ENCODE measurements around the gene CDC26. TPM values are rescaled to one million over a fixed set of nuclear protein-coding genes. Genes with fewer than 3 reads are reported as not detected.

CDC26 gene
- total RNA-seq, 2 experiments from 2014 or later = 28.0 to 30.4 TPM

- Mint-ChIP-seq H3K27me3 (no peaks in the 10 kb centered on the region), H3K27ac (no peak overlapping the region), H3K9me3 (no peaks in the 10 kb centered on the region), H3K4me1 (ENCODE audit: low read depth) (no peaks in the 10 kb centered on the region), H3K4me3 (no peak overlapping the region), H3K36me3 (ENCODE audit: low read depth) (no peaks in the 10 kb centered on the region)
- intact Hi-C loops (cut with micrococcal nuclease) = no loop called here
- ATAC-seq = no peak
- ChIA-PET CTCF (interaction anchor here (0.9 to 1.1 kb wide), 3 partner anchors 10 to 84 kb away, joined by 3 to 5 read pairs (median 3); partner anchors contain the start of gene ALAD), POLR2A (no interaction called here)
- DNase-seq = no peak
- no peak for TF ChIP-seq CTCF (IDR thresholded peaks at IDR 0.05)
Measured at GRCh38 chr9:113317777-113318176, 42.4 kb upstream of the CDC26 start.

- ATAC-seq (no peak), DNase-seq (no peak)
- no peak for TF ChIP-seq CTCF (IDR thresholded peaks at IDR 0.05)
- H3K27ac Mint-ChIP-seq = no peak overlapping the region
- H3K9me3 Mint-ChIP-seq = no peaks in the 10 kb centered on the region
- no peaks in the 10 kb centered on the region for H3K4me1 Mint-ChIP-seq (ENCODE audit: low read depth)
- intact Hi-C loops (cut with micrococcal nuclease) = no loop called here
- POLR2A ChIA-PET = no interaction called here
- H3K36me3 Mint-ChIP-seq (ENCODE audit: low read depth) = no peaks in the 10 kb centered on the region
- H3K27me3 Mint-ChIP-seq = no peaks in the 10 kb centered on the region
- CTCF ChIA-PET = no interaction called here
- H3K4me3 Mint-ChIP-seq = no peak overlapping the region
Measured at GRCh38 chr9:113316030-113316429, 40.7 kb upstream of the CDC26 start.

- Mint-ChIP-seq H3K27me3 (no peaks in the 10 kb centered on the region), H3K4me1 (ENCODE audit: low read depth) (no peaks in the 10 kb centered on the region), H3K27ac (no peak overlapping the region), H3K4me3 (no peak overlapping the region), H3K36me3 (ENCODE audit: low read depth) (no peaks in the 10 kb centered on the region), H3K9me3 (no peaks in the 10 kb centered on the region)
- POLR2A ChIA-PET = interaction anchor here (0.6 kb wide), 1 partner anchor 627 kb away, joined by 3 read pairs; no protein-coding TSS in a partner anchor
- TF ChIP-seq CTCF (IDR thresholded peaks at IDR 0.05) = no peak
- intact Hi-C loops (cut with micrococcal nuclease) = no loop called here
- DNase-seq (no peak), ATAC-seq (no peak)
- CTCF ChIA-PET = no interaction called here
Measured at GRCh38 chr9:113315231-113315630, 39.9 kb upstream of the CDC26 start.

- intact Hi-C loops (cut with micrococcal nuclease) = no loop called here
- Mint-ChIP-seq H3K36me3 (ENCODE audit: low read depth) (no peaks in the 10 kb centered on the region), H3K9me3 (no peaks in the 10 kb centered on the region), H3K27me3 (no peaks in the 10 kb centered on the region), H3K4me1 (ENCODE audit: low read depth) (no peaks in the 10 kb centered on the region), H3K27ac (no peak overlapping the region), H3K4me3 (no peak overlapping the region)
- ATAC-seq (no peak), DNase-seq (no peak)
- TF ChIP-seq CTCF (IDR thresholded peaks at IDR 0.05) = no peak
- POLR2A ChIA-PET = interaction anchor here (1.0 kb wide), 1 partner anchor 34 kb away, joined by 3 read pairs; no protein-coding TSS in a partner anchor
- CTCF ChIA-PET = interaction anchor here (0.6 kb wide), 1 partner anchor 47 kb away, joined by 3 read pairs; no protein-coding TSS in a partner anchor
Measured at GRCh38 chr9:113313261-113313660, 37.9 kb upstream of the CDC26 start.

GRCh38 chr9:113311961-113312360 is 36.6 kb upstream of the CDC26 start:
- ATAC-seq = no peak
- CTCF ChIA-PET = interaction anchor here (0.6 to 4.0 kb wide), 7 partner anchors 14 to 346 kb away, joined by 3 to 17 read pairs (median 3); partner anchors contain the start of gene ALAD
- TF ChIP-seq CTCF (IDR thresholded peaks at IDR 0.05) = no peak
- intact Hi-C loops (cut with micrococcal nuclease) = no loop called here
- Mint-ChIP-seq H3K4me3 (no peak overlapping the region), H3K27ac (no peak overlapping the region), H3K9me3 (no peaks in the 10 kb centered on the region), H3K4me1 (ENCODE audit: low read depth) (no peaks in the 10 kb centered on the region), H3K36me3 (ENCODE audit: low read depth) (no peaks in the 10 kb centered on the region), H3K27me3 (no peaks in the 10 kb centered on the region)
- DNase-seq = no peak
- POLR2A ChIA-PET = no interaction called here
